Aortic smooth muscle cell (primary cell): ENCODE measurements around the gene FAM177A1. TPM values are rescaled to one million over a fixed set of nuclear protein-coding genes. Genes with fewer than 3 reads are reported as not detected.

ENCODE experiments used
- total RNA-seq: library from RNA; depleted of rRNA; stranded (reverse); fragments of >200 nt; gene quantifications from 2 replicates; pipeline ENCODE4 v1.2.3, GENCODE V29; 2014

The FAM177A1 gene, protein sequence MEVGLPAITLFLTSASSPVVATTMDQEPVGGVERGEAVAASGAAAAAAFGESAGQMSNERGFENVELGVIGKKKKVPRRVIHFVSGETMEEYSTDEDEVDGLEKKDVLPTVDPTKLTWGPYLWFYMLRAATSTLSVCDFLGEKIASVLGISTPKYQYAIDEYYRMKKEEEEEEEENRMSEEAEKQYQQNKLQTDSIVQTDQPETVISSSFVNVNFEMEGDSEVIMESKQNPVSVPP
- 63.0 and 84.2 TPM in 2 replicates for total RNA-seq

DNA sequence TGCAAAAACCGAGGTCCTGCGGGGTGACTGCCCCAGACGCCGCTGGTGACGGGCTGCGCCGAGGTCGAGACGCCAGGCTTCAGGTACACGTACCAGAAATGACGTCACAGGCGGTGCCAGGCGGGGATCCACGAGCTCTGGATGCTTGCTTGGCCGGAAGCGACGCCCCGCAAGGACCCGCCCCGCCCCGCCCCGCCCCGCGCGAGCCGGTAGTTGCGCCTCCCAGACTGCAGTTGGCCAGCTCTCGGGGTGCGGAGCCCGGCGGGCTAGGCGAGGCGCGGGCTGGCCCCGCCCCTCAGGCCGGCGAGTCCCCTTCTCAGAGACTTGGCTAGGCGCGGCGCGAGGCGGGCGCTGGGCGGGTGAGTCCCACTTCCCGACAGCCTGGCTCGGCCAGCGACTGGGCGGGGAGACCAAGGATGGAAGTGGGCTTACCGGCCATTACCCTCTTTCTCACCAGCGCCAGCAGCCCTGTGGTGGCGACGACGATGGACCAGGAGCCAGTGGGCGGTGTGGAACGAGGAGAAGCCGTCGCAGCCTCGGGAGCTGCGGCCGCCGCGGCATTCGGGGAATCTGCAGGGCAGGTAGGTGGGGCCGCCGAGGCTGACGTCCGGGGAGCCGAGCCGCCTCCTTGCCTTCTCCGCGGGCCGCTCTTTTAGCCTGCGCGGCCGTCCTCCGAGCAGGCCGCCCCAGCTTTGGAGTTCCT, at the start of gene FAM177A1:
FAM177A1 (plus strand) TSS at position 225 of the 703 bp plus-strand sequence; CDS start at position 417, 192 bp downstream.

DNA sequence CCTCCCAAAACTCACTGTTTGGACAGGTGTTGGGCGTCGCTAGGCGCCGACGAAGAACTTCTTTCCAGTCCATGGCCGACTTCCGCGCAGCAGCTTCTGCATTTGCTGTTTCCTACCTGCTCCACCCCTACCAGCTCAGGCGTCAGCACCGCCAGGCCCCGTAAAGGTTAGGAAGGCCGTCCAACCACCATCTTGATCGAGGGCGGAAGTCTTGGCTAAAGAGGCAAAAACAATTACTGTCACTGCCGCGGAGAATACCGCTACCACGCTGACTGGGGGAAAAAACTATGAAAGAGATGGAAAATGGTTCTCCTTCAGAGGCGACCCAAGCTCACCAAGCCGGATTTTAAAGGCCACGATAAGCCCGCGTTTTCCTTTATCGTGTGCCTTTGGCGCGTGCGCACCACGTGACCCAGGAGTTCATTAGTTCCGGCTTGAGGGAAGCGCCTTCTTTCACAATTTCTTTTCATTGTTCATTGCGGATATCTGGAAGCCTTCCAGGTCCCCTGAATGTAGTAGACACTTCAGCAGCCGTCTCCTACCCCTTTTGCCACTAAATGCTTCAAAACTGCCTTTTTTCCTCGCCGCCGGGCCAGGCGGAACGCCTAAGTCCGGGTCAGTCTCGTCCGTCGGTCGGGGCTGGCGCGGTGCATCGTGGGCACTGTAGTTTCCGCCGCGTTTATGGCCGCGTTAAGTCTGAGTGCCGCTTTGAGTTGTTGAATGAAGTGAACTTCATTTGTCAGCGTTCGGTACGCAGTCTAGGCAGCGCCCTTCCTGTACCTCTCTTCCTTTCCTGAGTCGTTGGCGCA, 76.0 kb downstream of the FAM177A1 start, which contains the start of the genes PPP2R3C and PRORP:
PPP2R3C (minus strand) TSS at position 104 of the 809 bp plus-strand sequence; CDS start at position 73, 31 bp downstream.
PRORP (plus strand) TSS at position 666 of the 809 bp plus-strand sequence. CDS start 694 bp downstream, outside the sequence.

Other genes with a start within 250 kb of the FAM177A1 start
- 21.9 and 26.8 TPM in 2 replicates for gene BAZ1A, start 170.9 kb upstream of the FAM177A1 start, total RNA-seq
- gene SRP54, start 63.3 kb upstream of the FAM177A1 start, total RNA-seq, result 98.7 and 103 TPM in 2 replicates
- gene PPP2R3C, start 75.7 kb downstream of the FAM177A1 start, total RNA-seq, result 41.5 and 42.0 TPM in 2 replicates
- gene PRORP, start 76.3 kb downstream of the FAM177A1 start, total RNA-seq, result 22.3 and 22.4 TPM in 2 replicates
- gene PSMA6, start 246.1 kb downstream of the FAM177A1 start, total RNA-seq, result 197 and 287 TPM in 2 replicates